Gastroesophageal sphincter (tissue), 4 donors: ENCODE measurements around the gene TRMT2A. TPM values are rescaled to one million over a fixed set of nuclear protein-coding genes. Genes with fewer than 3 reads are reported as not detected.

ENCODE experiments used
- ATAC-seq: fragments of 150-250 bp; one replicate; pipeline ENCODE4 v1.9.1; 2016; ENCODE audit warnings: mild to moderate bottlenecking, moderate library complexity
- H3K27ac ChIP-seq, 4 donors: fragments of 200-600 bp; sonication (generic) in 3 of 4; 1 replicate in 3 of 4; 2 replicates in 1 of 4; pipeline ENCODE4 v1.5.1; 2016 to 2019
- H3K27me3 ChIP-seq: fragments of 200-600 bp; sonication (generic); one replicate; pipeline ENCODE4 v1.5.1; 2019
- H3K36me3 ChIP-seq, 2 donors: fragments of 200-600 bp; sonication (generic); one replicate each; pipeline ENCODE4 v1.5.1; 2019; ENCODE audit warnings: control low read depth in 1 of 2
- H3K4me1 ChIP-seq, 3 donors: fragments of 200-600 bp; sonication (generic); 1 replicate in 2 of 3; 2 replicates in 1 of 3; pipeline ENCODE4 v1.5.1; 2016 to 2019; ENCODE audit warnings: control low read depth in 2 of 3
- H3K4me3 ChIP-seq, 2 donors: fragments of 200-600 bp; sonication (generic); one replicate each; pipeline ENCODE4 v1.5.1; 2019; ENCODE audit warnings: mild to moderate bottlenecking in 1 of 2, moderate library complexity in 1 of 2
- H3K9me3 ChIP-seq, 3 donors: fragments of 200-600 bp; sonication (generic); one replicate each; pipeline ENCODE4 v1.5.1; 2017 to 2019; ENCODE audit warnings: control low read depth in 2 of 3
- CTCF ChIP-seq, 4 experiments: fragments of 200-600 bp in 2 of 4; fragments of 450-650 bp in 2 of 4; sonication (generic) in 1 of 4; IDR thresholded peaks; one replicate each; pipeline ENCODE4 v1.5.1; 2017 to 2019; ENCODE audit warnings: antibody characterized with exemption in 4 of 4, mild to moderate bottlenecking in 2 of 4, moderate library complexity in 2 of 4
- EP300 ChIP-seq: sonication (generic); formaldehyde crosslinking; IDR thresholded peaks from one replicate; pipeline ENCODE4 v1.6.1; 2017; ENCODE audit warnings: antibody characterized with exemption, mild to moderate bottlenecking
- POLR2A ChIP-seq, 2 donors: fragments of 450-650 bp; IDR thresholded peaks; one replicate each; pipeline ENCODE4 v1.6.1; 2017; ENCODE audit warnings: antibody characterized with exemption in 2 of 2, mild to moderate bottlenecking in 2 of 2, moderate library complexity in 1 of 2
- POLR2AphosphoS5 ChIP-seq: sonication (generic); formaldehyde crosslinking; IDR thresholded peaks from one replicate; pipeline ENCODE4 v1.6.1; 2017; ENCODE audit warnings: antibody characterized with exemption
- WGBS, 2 donors: methylation state at CpG; one replicate each; pipeline ENCODE4 v1.1.5; 2018; ENCODE audit warnings: low coverage in 1 of 2; 5-methylcytosine and 5-hydroxymethylcytosine counted together
- total RNA-seq, 4 donors: library from RNA; depleted of rRNA; stranded (reverse); fragments of >200 nt; gene quantifications; one replicate each; pipeline ENCODE4 v1.1.0, GENCODE V29; 2016

Gene TRMT2A
- total RNA-seq, 4 donors from 2014 or later = 24.1 to 57.0 (median 36.3) TPM

- H3K36me3 ChIP-seq = peaks cover 0 to 98% of the 10 kb centered on the region in 2 donors
These were observed 10.2 kb downstream of the TRMT2A start for GRCh38 chr22:20106849-20107237.

GRCh38 chr22:20106205-20106848, 10.7 kb downstream of the TRMT2A start:
- no peak for TF ChIP-seq CTCF (IDR thresholded peaks at IDR 0.05)
- no peak for TF ChIP-seq POLR2AphosphoS5
- no peak for TF ChIP-seq POLR2A (IDR thresholded peaks at IDR 0.05)
- no peak for TF ChIP-seq EP300
- no peak for ATAC-seq
- Histone ChIP-seq H3K9me3 (no peaks in the 10 kb centered on the region), H3K4me3 (no peak overlapping the region), H3K4me1 (no peaks in the 10 kb centered on the region), H3K27ac (no peak overlapping the region), H3K36me3 (peaks cover 0 to 98% of the 10 kb centered on the region in 2 donors), H3K27me3 (no peaks in the 10 kb centered on the region)
- 75% methylated on average over 5 of the region's 20 CpGs; no CpG with 5 or more reads in 1 of the 2 donors for WGBS, 2 donors

More at GRCh38 chr22:20106849-20107237, 10.2 kb downstream of the TRMT2A start:
- no peak overlapping the region for H3K27ac ChIP-seq
- TF ChIP-seq POLR2AphosphoS5 = no peak
- TF ChIP-seq POLR2A (IDR thresholded peaks at IDR 0.05) = no peak
- no peak for TF ChIP-seq CTCF (IDR thresholded peaks at IDR 0.05)
- TF ChIP-seq EP300 = no peak
- no peaks in the 10 kb centered on the region for H3K27me3 ChIP-seq
- 86% methylated on average over 5 of the region's 10 CpGs; no CpG with 5 or more reads in 1 of the 2 donors for whole genome bisulfite sequencing, 2 donors
- no peak overlapping the region for H3K4me3 ChIP-seq
- no peaks in the 10 kb centered on the region for H3K4me1 ChIP-seq
- H3K9me3 ChIP-seq = no peaks in the 10 kb centered on the region
- ATAC-seq = no peak

GRCh38 chr22:20105456-20106204, 11.4 kb downstream of the TRMT2A start:
- H3K9me3 ChIP-seq = no peaks in the 10 kb centered on the region
- H3K4me1 ChIP-seq = no peaks in the 10 kb centered on the region
- H3K27ac ChIP-seq = no peak overlapping the region
- TF ChIP-seq EP300 (no peak), CTCF (IDR thresholded peaks at IDR 0.05) (no peak), POLR2A (IDR thresholded peaks at IDR 0.05) (no peak), POLR2AphosphoS5 (no peak)
- ATAC-seq = no peak
- H3K4me3 ChIP-seq = no peak overlapping the region
- WGBS, 2 donors = 90% methylated on average over 3 of the region's 7 CpGs; no CpG with 5 or more reads in 1 of the 2 donors
- no peaks in the 10 kb centered on the region for H3K27me3 ChIP-seq
- H3K36me3 ChIP-seq = peaks cover 0 to 98% of the 10 kb centered on the region in 2 donors

GRCh38 chr22:20102203-20102780, 14.7 kb downstream of the TRMT2A start:
- no peaks in the 10 kb centered on the region for H3K9me3 ChIP-seq
- WGBS, 2 donors = 74 to 78% methylated on average over 3 to 4 of the region's 12 CpGs
- H3K27me3 ChIP-seq = no peaks in the 10 kb centered on the region
- H3K27ac ChIP-seq = no peak overlapping the region
- peaks cover 0 to 98% of the 10 kb centered on the region in 2 donors for H3K36me3 ChIP-seq
- no peak for ATAC-seq
- H3K4me3 ChIP-seq = no peak overlapping the region
- H3K4me1 ChIP-seq = no peaks in the 10 kb centered on the region
- no peak for TF ChIP-seq POLR2AphosphoS5
- TF ChIP-seq CTCF (IDR thresholded peaks at IDR 0.05) = no peak
- no peak for TF ChIP-seq POLR2A (IDR thresholded peaks at IDR 0.05)
- no peak for TF ChIP-seq EP300
